NCI-H2227 treated with DMSO at 0.1 percent for 48 hours (cell line): ENCODE data around the gene WWC2.
"Not testable (repeated sequence)": the region's sequence is repeated elsewhere in the genome, so short reads cannot be mapped to it uniquely, and the experiment has no call there.

Source experiments
- DNase-seq: peaks from one replicate; lab custom pipeline; 2025; lab: John Stamatoyannopoulos, UW

WWC2 gene

GRCh38 chr4:183142571-183143550 is 43.8 kb downstream of the WWC2 start:
- no peak for DNase-seq

- no peak for DNase-seq
Measured at GRCh38 chr4:183144787-183145186, 45.7 kb downstream of the WWC2 start.

- no peak for DNase-seq
Measured at GRCh38 chr4:183145773-183146172, 46.7 kb downstream of the WWC2 start.

GRCh38 chr4:183146478-183146877 is 47.4 kb downstream of the WWC2 start:
- DNase-seq, result no peak

GRCh38 chr4:183147196-183147595 is 48.1 kb downstream of the WWC2 start:
- DNase-seq, result no peak

GRCh38 chr4:183147983-183148382 is 48.9 kb downstream of the WWC2 start:
- no peak for DNase-seq

- no peak for DNase-seq
Measured at GRCh38 chr4:183149616-183150539, 50.8 kb downstream of the WWC2 start.

- not testable (repeated sequence) for DNase-seq
Measured at GRCh38 chr4:183150664-183151063, 51.6 kb downstream of the WWC2 start.

- DNase-seq, result not testable (repeated sequence)
Measured at GRCh38 chr4:183152232-183152631, 53.2 kb downstream of the WWC2 start.

- DNase-seq, result no peak
Measured at GRCh38 chr4:183153190-183153916, 54.3 kb downstream of the WWC2 start.

GRCh38 chr4:183154701-183155391 is 55.8 kb downstream of the WWC2 start:
- DNase-seq, result no peak

GRCh38 chr4:183155450-183156184 is 56.6 kb downstream of the WWC2 start:
- no peak for DNase-seq

- DNase-seq, result no peak
Measured at GRCh38 chr4:183157215-183157614, 58.2 kb downstream of the WWC2 start.

GRCh38 chr4:183158062-183158461 is 59.0 kb downstream of the WWC2 start:
- no peak for DNase-seq

GRCh38 chr4:183161630-183162029 is 62.6 kb downstream of the WWC2 start:
- no peak for DNase-seq

- DNase-seq, result no peak
Measured at GRCh38 chr4:183163135-183163534, 64.1 kb downstream of the WWC2 start.

GRCh38 chr4:183164963-183165362 is 65.9 kb downstream of the WWC2 start:
- no peak for DNase-seq

GRCh38 chr4:183165376-183165775 is 66.3 kb downstream of the WWC2 start:
- no peak for DNase-seq

- DNase-seq, result no peak
Measured at GRCh38 chr4:183170894-183171293, 71.8 kb downstream of the WWC2 start.

GRCh38 chr4:183171484-183172267 is 72.6 kb downstream of the WWC2 start:
- no peak for DNase-seq
